ENCODE data around the gene LCN12. TPM values are rescaled to one million over a fixed set of nuclear protein-coding genes. Genes with fewer than 3 reads are reported as not detected.
"Not testable (repeated sequence)": the region's sequence is repeated elsewhere in the genome, so short reads cannot be mapped to it uniquely, and the experiment has no call there.

LCN12 gene
- polyA plus RNA-seq, 1 of the 3 experiments (the other 2 are of a cell fraction) = 0.87 TPM

GRCh38 chr9:137002646-137003041, 50.6 kb downstream of the LCN12 start:
- DNase-seq = no peak
- Histone ChIP-seq H3K9me2 (no peaks in the 10 kb centered on the region), H3K4me2 (no peak overlapping the region), H4K20me1 (ENCODE audit: insufficient read depth) (no peaks in the 10 kb centered on the region), H3K9ac (no peak overlapping the region), H3K4me3 (ENCODE audit: low read depth in 2 of 2, low read length in 1 of 2) (no peak overlapping the region), H3K36me3 (replicated peaks in 1 of 2; ENCODE audit: control insufficient read depth in 1 of 2, insufficient read depth in 2 of 2, low read length in 1 of 2) (no peaks in the 10 kb centered on the region), H3K79me2 (ENCODE audit: insufficient read depth) (no peaks in the 10 kb centered on the region), H3K27me3 (ENCODE audit: insufficient read depth) (no peaks in the 10 kb centered on the region), H3K9me3 (no peaks in the 10 kb centered on the region), H3F3A (replicated peaks; ENCODE audit: insufficient read depth) (no peaks in the 10 kb centered on the region), H2AFZ (ENCODE audit: low read depth) (no peak overlapping the region), H3K27ac (ENCODE audit: low read depth in 2 of 2, low read length in 1 of 2) (no peak overlapping the region), H3K4me1 (ENCODE audit: control insufficient read depth in 1 of 2, insufficient read depth in 2 of 2, low read depth in 1 of 2, low read length in 1 of 2) (no peaks in the 10 kb centered on the region)
- ChIA-PET POLR2A (no interaction called here), CTCF (interaction anchor here (1.0 to 2.2 kb wide), 7 partner anchors 10 to 224 kb away, joined by 3 to 10 read pairs (median 4); partner anchors contain the start of genes ABCA2, PAXX and RNF224)
- WGBS (ENCODE audit: low lambda C conversion rate) = 60% methylated on average over 1 of the region's 10 CpGs
- no peak for TF ChIP-seq TAF1 (IDR thresholded peaks at IDR 0.05; ENCODE audit: borderline replicate concordance, low read depth, low read length)
- no peak for TF ChIP-seq JUND (IDR thresholded peaks at IDR 0.05)
- no peak for TF ChIP-seq POLR2AphosphoS5 (IDR thresholded peaks at IDR 0.05; ENCODE audit: low read depth, low read length)
- TF ChIP-seq CHD2 (IDR thresholded peaks at IDR 0.05; ENCODE audit: low read length, partially characterized antibody) = no peak
- no peak for TF ChIP-seq ELF1 (IDR thresholded peaks at IDR 0.05)
- TF ChIP-seq NFIC (IDR thresholded peaks at IDR 0.05; ENCODE audit: borderline replicate concordance) = no peak
- TF ChIP-seq NRF1 (IDR thresholded peaks at IDR 0.05; ENCODE audit: low read depth, low read length) = no peak

GRCh38 chr9:137004285-137004684, 52.2 kb downstream of the LCN12 start:
- H3K79me2 ChIP-seq (ENCODE audit: insufficient read depth); H3K27me3 ChIP-seq (ENCODE audit: insufficient read depth); H3K4me1 ChIP-seq (ENCODE audit: control insufficient read depth in 1 of 2, insufficient read depth in 2 of 2, low read depth in 1 of 2, low read length in 1 of 2); POLR2A ChIA-PET; H3K4me3 ChIP-seq (ENCODE audit: low read depth in 2 of 2, low read length in 1 of 2); H3K36me3 ChIP-seq (replicated peaks in 1 of 2; ENCODE audit: control insufficient read depth in 1 of 2, insufficient read depth in 2 of 2, low read length in 1 of 2); H3K9me2 ChIP-seq; H3K4me2 ChIP-seq; H3F3A ChIP-seq (replicated peaks; ENCODE audit: insufficient read depth); H3K9me3 ChIP-seq; H4K20me1 ChIP-seq (ENCODE audit: insufficient read depth); DNase-seq; H2AFZ ChIP-seq (ENCODE audit: low read depth); H3K27ac ChIP-seq (ENCODE audit: low read depth in 2 of 2, low read length in 1 of 2); H3K9ac ChIP-seq: not testable (repeated sequence)
- CTCF ChIA-PET = interaction anchor here (1.7 to 1.9 kb wide), 2 partner anchors 22 to 31 kb away, joined by 5 to 6 read pairs; no protein-coding TSS in a partner anchor
- TF ChIP-seq SMC3 (IDR thresholded peaks at IDR 0.05; ENCODE audit: low read depth, low read length) (peak; percentile 18; the same call in 1 of the 2 replicates), CTCF (IDR thresholded peaks at IDR 0.05) (peak; percentile 52)
- 45% methylated on average over 13 of the region's 17 CpGs for WGBS (ENCODE audit: low lambda C conversion rate)

Other genes with a start within 250 kb of the LCN12 start
- gene DIPK1B, start 239.7 kb upstream of the LCN12 start, polyA plus RNA-seq (2012; rRNA removed) = 24.5 and 27.1 TPM in 2 replicates
- gene LCN10, start 209.3 kb upstream of the LCN12 start, polyA plus RNA-seq (2012; rRNA removed) = not detected in 2 replicates
- not detected in 2 replicates for gene LCN6, start 203.7 kb upstream of the LCN12 start, polyA plus RNA-seq (2012; rRNA removed)
- gene LCN8, start 194.0 kb upstream of the LCN12 start, polyA plus RNA-seq (2012; rRNA removed) = not detected in 2 replicates
- 0.08 TPM in 1 of 2 replicates, not detected in the other for gene LCN15, start 187.8 kb upstream of the LCN12 start, polyA plus RNA-seq (2012; rRNA removed)
- gene TMEM141, start 160.9 kb upstream of the LCN12 start, polyA plus RNA-seq (2012; rRNA removed) = 112 and 135 TPM in 2 replicates
- gene CCDC183, start 155.9 kb upstream of the LCN12 start, polyA plus RNA-seq (2012; rRNA removed) = 5.3 and 6.8 TPM in 2 replicates
- 40.0 and 43.6 TPM in 2 replicates for gene RABL6, start 144.3 kb upstream of the LCN12 start, polyA plus RNA-seq (2012; rRNA removed)
- gene AJM1, start 109.8 kb upstream of the LCN12 start, polyA plus RNA-seq (2012; rRNA removed) = 2.4 and 2.6 TPM in 2 replicates
- gene PHPT1, start 102.9 kb upstream of the LCN12 start, polyA plus RNA-seq (2012; rRNA removed) = 338 and 517 TPM in 2 replicates
- 4.2 and 5.0 TPM in 2 replicates for gene MAMDC4, start 99.9 kb upstream of the LCN12 start, polyA plus RNA-seq (2012; rRNA removed)
- gene EDF1, start 86.0 kb upstream of the LCN12 start, polyA plus RNA-seq (2012; rRNA removed) = 756 and 1,070 TPM in 2 replicates
- gene TRAF2, start 65.8 kb upstream of the LCN12 start, polyA plus RNA-seq (2012; rRNA removed) = 13.3 and 15.4 TPM in 2 replicates
- 78.9 and 85.5 TPM in 2 replicates for gene FBXW5, start 7.5 kb upstream of the LCN12 start, polyA plus RNA-seq (2012; rRNA removed)
- 0.28 and 0.49 TPM in 2 replicates for gene C8G, start 7.0 kb upstream of the LCN12 start, polyA plus RNA-seq (2012; rRNA removed)
- gene PTGDS, start 25.2 kb downstream of the LCN12 start, polyA plus RNA-seq (2012; rRNA removed) = not detected in 2 replicates
- not detected in 2 replicates for gene LCNL1, start 30.7 kb downstream of the LCN12 start, polyA plus RNA-seq (2012; rRNA removed)
- 37.8 and 52.9 TPM in 2 replicates for gene PAXX, start 40.1 kb downstream of the LCN12 start, polyA plus RNA-seq (2012; rRNA removed)
- 0.60 and 1.0 TPM in 2 replicates for gene CLIC3, start 44.3 kb downstream of the LCN12 start, polyA plus RNA-seq (2012; rRNA removed)
- gene ABCA2, start 76.0 kb downstream of the LCN12 start, polyA plus RNA-seq (2012; rRNA removed) = 26.0 and 34.7 TPM in 2 replicates
- gene FUT7, start 79.8 kb downstream of the LCN12 start, polyA plus RNA-seq (2012; rRNA removed) = not detected in 2 replicates
- gene NPDC1, start 93.9 kb downstream of the LCN12 start, polyA plus RNA-seq (2012; rRNA removed) = 47.4 and 48.1 TPM in 2 replicates
- not detected in 2 replicates for gene ENTPD2, start 101.8 kb downstream of the LCN12 start, polyA plus RNA-seq (2012; rRNA removed)
- 4.6 and 6.0 TPM in 2 replicates for gene SAPCD2, start 118.3 kb downstream of the LCN12 start, polyA plus RNA-seq (2012; rRNA removed)
- 3.2 and 5.6 TPM in 2 replicates for gene UAP1L1, start 125.2 kb downstream of the LCN12 start, polyA plus RNA-seq (2012; rRNA removed)
- gene MAN1B1, start 134.7 kb downstream of the LCN12 start, polyA plus RNA-seq (2012; rRNA removed) = 57.8 and 61.9 TPM in 2 replicates
- 127 and 141 TPM in 2 replicates for gene DPP7, start 162.5 kb downstream of the LCN12 start, polyA plus RNA-seq (2012; rRNA removed)
- gene GRIN1, start 186.9 kb downstream of the LCN12 start, polyA plus RNA-seq (2012; rRNA removed) = 0.03 TPM in 1 of 2 replicates, not detected in the other
- gene LRRC26, start 217.8 kb downstream of the LCN12 start, polyA plus RNA-seq (2012; rRNA removed) = not detected in 2 replicates
- gene TMEM210, start 219.8 kb downstream of the LCN12 start, polyA plus RNA-seq (2012; rRNA removed) = not detected in 2 replicates
- 35.1 and 37.7 TPM in 2 replicates for gene ANAPC2, start 236.3 kb downstream of the LCN12 start, polyA plus RNA-seq (2012; rRNA removed)
- gene SSNA1, start 236.4 kb downstream of the LCN12 start, polyA plus RNA-seq (2012; rRNA removed) = 100 and 124 TPM in 2 replicates
- gene TPRN, start 248.5 kb downstream of the LCN12 start, polyA plus RNA-seq (2012; rRNA removed) = 4.4 and 5.2 TPM in 2 replicates

All from SK-N-SH (cell line).